Upper lobe of left lung (tissue), 6 donors: ENCODE measurements around the gene FER. TPM values are rescaled to one million over a fixed set of nuclear protein-coding genes. Genes with fewer than 3 reads are reported as not detected.

Experiments used
- ATAC-seq, 2 donors: fragments of 200-7000 bp; cut with Tn5 transposase; one replicate each; pipeline ENCODE4 v1.9.1; 2022; ENCODE audit warnings: mild to moderate bottlenecking in 2 of 2, moderate library complexity in 2 of 2; ENCODE audit not compliant: low FRiP score in 2 of 2
- DNase-seq, 2 donors: peaks; one replicate each; pipeline ENCODE4 v3.0.0-alpha.2; 2019 to 2020
- H3K27ac ChIP-seq, 4 donors: fragments of 200-600 bp; sonication (generic); one replicate each; pipeline ENCODE4 v1.5.1; 2016 to 2019
- H3K27me3 ChIP-seq, 4 donors: fragments of 200-600 bp; sonication (generic); one replicate each; pipeline ENCODE4 v1.5.1; 2017 to 2019
- H3K36me3 ChIP-seq, 4 donors: fragments of 200-600 bp; sonication (generic); one replicate each; pipeline ENCODE4 v1.5.1; 2016 to 2019
- H3K4me1 ChIP-seq, 4 donors: fragments of 200-600 bp; sonication (generic); one replicate each; pipeline ENCODE4 v1.5.1; 2018 to 2019
- H3K4me3 ChIP-seq, 4 donors: fragments of 200-600 bp; sonication (generic); one replicate each; pipeline ENCODE4 v1.5.1; 2017 to 2019; ENCODE audit warnings: mild to moderate bottlenecking in 2 of 4, moderate library complexity in 1 of 4
- H3K9me3 ChIP-seq, 4 donors: fragments of 200-600 bp; sonication (generic); one replicate each; pipeline ENCODE4 v1.5.1; 2018 to 2019
- EP300 ChIP-seq, 4 donors: sonication (generic); formaldehyde crosslinking; IDR thresholded peaks; one replicate each; pipeline ENCODE4 v1.5.1; 2017; ENCODE audit warnings: antibody characterized with exemption in 4 of 4, control low read depth in 2 of 4
- POLR2A ChIP-seq, 4 donors: fragments of 450-650 bp; IDR thresholded peaks; one replicate each; pipeline ENCODE4 v1.5.1; 2016 to 2017; ENCODE audit warnings: antibody characterized with exemption in 4 of 4, mild to moderate bottlenecking in 2 of 4
- POLR2AphosphoS5 ChIP-seq, 2 donors: sonication (generic); formaldehyde crosslinking; IDR thresholded peaks; one replicate each; pipeline ENCODE4 v1.5.1; 2017; ENCODE audit warnings: antibody characterized with exemption in 2 of 2
- WGBS, 2 donors: methylation state at CpG; one replicate each; pipeline ENCODE4 v1.1.5; 2017 to 2018; 5-methylcytosine and 5-hydroxymethylcytosine counted together
- total RNA-seq, 6 donors: library from RNA; depleted of rRNA in 4 of 6; stranded (reverse); fragments of >200 nt in 4 of 6; gene quantifications; one replicate each; pipeline versions ENCODE4 v1.1.0 to v1.2.1, GENCODE V29; 2016 to 2021
- TF ChIP-seq, protein P1 (sequence below), 6 experiments: fragments of 450-650 bp in 4 of 6; fragments of 200-600 bp in 2 of 6; sonication (generic) in 2 of 6; IDR thresholded peaks; one replicate each; pipeline ENCODE4 v1.5.1; 2016 to 2019; ENCODE audit warnings: antibody characterized with exemption in 6 of 6
- donor health status: DM: no; HTN: no; CAD: no; lungs with moderate emphysema.
- donor health status: DM: no; HTN: yes; CAD: no; lungs with severe emphysema.

The FER gene
- total RNA-seq, 6 donors from 2014 or later: 17.6 to 55.5 (median 27.9) TPM

- Histone ChIP-seq H3K27ac (no peak overlapping the region), H3K9me3 (no peaks in the 10 kb centered on the region), H3K27me3 (no peaks in the 10 kb centered on the region), H3K4me3 (no peak overlapping the region), H3K36me3 (peaks cover 0 to 14% (median 0%) of the 10 kb centered on the region in 4 donors), H3K4me1 (no peaks in the 10 kb centered on the region)
- no peak for DNase-seq
- 81 to 90% methylated on average over 2 of the region's 2 CpGs for WGBS, 2 donors
- no peak for ATAC-seq
- no peak for TF ChIP-seq POLR2AphosphoS5 (IDR thresholded peaks at IDR 0.05)
Observed at GRCh38 chr5:108797986-108798385, 50.3 kb downstream of the FER start.

DNA sequence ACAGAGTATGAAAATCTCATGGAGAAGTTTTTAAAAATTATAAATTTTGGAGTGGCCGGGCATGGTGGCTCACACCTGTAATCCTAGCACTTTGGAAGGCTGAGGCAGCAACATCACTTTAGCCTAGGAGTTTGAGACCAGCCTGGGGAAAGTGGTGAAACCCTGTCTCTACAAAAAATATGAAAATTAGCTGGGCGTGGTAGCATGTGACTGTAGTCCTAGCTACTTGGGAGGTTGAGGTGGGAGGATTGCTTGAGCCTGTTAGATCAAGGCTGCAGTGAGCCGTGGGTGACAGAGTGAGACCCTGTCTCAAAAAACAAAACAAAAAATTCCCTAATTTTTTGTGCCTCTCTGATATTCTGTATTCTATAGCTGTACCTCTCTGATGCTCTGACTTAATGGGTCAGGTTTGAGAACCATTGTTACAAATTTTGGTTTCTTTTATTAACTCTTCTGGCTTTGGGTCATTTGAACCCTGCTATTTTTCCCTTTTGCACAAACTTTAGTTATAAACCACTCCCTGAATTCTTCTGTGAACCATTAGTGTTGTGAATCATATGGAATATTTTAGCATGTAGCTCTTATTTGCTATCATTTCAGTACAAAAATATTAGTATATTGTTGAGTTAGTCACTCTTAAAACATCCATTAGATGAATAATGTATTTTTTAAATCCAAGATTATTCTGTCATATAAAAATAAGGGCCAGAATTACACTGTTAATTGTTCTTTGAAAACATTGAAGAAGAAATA, 51.0 kb downstream of the FER start:
- ATAC-seq: no peak
- Histone ChIP-seq H3K36me3 (peaks cover 0 to 14% (median 0%) of the 10 kb centered on the region in 4 donors), H3K27ac (no peak overlapping the region), H3K4me3 (no peak overlapping the region), H3K4me1 (no peaks in the 10 kb centered on the region), H3K27me3 (no peaks in the 10 kb centered on the region), H3K9me3 (peaks cover 4 to 7% (median 5%) of the 10 kb centered on the region in 4 donors)
- TF ChIP-seq EP300 (IDR thresholded peaks at IDR 0.05) (no peak), POLR2A (IDR thresholded peaks at IDR 0.05) (no peak), POLR2AphosphoS5 (IDR thresholded peaks at IDR 0.05) (no peak)
- TF ChIP-seq, protein P1, sequence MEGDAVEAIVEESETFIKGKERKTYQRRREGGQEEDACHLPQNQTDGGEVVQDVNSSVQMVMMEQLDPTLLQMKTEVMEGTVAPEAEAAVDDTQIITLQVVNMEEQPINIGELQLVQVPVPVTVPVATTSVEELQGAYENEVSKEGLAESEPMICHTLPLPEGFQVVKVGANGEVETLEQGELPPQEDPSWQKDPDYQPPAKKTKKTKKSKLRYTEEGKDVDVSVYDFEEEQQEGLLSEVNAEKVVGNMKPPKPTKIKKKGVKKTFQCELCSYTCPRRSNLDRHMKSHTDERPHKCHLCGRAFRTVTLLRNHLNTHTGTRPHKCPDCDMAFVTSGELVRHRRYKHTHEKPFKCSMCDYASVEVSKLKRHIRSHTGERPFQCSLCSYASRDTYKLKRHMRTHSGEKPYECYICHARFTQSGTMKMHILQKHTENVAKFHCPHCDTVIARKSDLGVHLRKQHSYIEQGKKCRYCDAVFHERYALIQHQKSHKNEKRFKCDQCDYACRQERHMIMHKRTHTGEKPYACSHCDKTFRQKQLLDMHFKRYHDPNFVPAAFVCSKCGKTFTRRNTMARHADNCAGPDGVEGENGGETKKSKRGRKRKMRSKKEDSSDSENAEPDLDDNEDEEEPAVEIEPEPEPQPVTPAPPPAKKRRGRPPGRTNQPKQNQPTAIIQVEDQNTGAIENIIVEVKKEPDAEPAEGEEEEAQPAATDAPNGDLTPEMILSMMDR (IDR thresholded peaks at IDR 0.05): no peak
- WGBS, 2 donors: 97% methylated on average over 3 of the region's 3 CpGs
- no peak for DNase-seq

DNA sequence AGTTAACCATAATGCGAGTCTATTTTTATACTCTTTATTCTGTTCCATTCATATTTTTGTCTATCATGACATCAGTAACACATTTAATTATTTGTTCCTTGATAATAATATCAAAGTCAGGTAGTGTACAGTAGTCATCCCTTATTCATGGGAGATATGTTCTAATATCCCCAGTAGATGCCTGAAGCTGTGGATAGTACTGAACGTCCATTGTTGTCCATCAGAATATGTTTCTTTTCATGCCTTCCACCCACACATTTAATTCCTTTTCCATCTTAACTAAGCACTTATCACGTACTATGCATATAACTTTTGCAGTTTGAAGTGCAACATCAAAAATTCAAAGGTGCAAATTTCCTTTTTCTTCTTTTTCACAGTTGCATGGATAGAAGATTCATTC, 53.6 kb downstream of the FER start:
- peaks cover 0 to 14% (median 0%) of the 10 kb centered on the region in 4 donors for H3K36me3 ChIP-seq
- ATAC-seq (no peak), DNase-seq (no peak)
- H3K27ac ChIP-seq: no peak overlapping the region
- peaks cover 4 to 10% (median 6%) of the 10 kb centered on the region in 4 donors for H3K9me3 ChIP-seq
- WGBS, 2 donors: 92% methylated on average over 3 of the region's 3 CpGs
- TF ChIP-seq POLR2A (IDR thresholded peaks at IDR 0.05) (no peak), EP300 (IDR thresholded peaks at IDR 0.05) (no peak), POLR2AphosphoS5 (IDR thresholded peaks at IDR 0.05) (no peak)
- TF ChIP-seq, protein P1 (IDR thresholded peaks at IDR 0.05): no peak
- no peaks in the 10 kb centered on the region for H3K27me3 ChIP-seq
- no peak overlapping the region for H3K4me3 ChIP-seq
- H3K4me1 ChIP-seq: no peaks in the 10 kb centered on the region

DNA sequence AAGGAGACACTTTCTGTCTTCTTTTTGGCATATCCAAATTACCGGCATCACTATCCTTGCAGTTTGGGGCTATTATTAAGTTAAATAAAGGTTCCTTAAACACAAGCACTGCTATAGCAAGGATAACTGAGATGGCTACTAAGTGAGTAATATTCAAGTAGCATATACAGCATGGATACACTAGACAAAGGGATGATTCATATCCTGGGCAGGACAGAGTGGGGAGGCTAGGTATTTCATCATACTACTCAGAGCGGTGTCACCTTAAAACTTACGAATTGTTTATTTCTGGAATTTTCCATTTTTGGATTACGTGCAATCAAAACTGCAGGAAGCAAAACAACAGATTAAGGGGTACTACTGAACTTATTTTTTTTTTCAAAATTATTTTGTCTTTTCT, 54.1 kb downstream of the FER start:
- Histone ChIP-seq H3K9me3 (peaks cover 4 to 10% (median 6%) of the 10 kb centered on the region in 4 donors), H3K27me3 (no peaks in the 10 kb centered on the region), H3K4me3 (no peak overlapping the region), H3K27ac (no peak overlapping the region), H3K4me1 (no peaks in the 10 kb centered on the region), H3K36me3 (peaks cover 0 to 14% (median 0%) of the 10 kb centered on the region in 4 donors)
- no peak for TF ChIP-seq EP300 (IDR thresholded peaks at IDR 0.05)
- no peak for TF ChIP-seq POLR2AphosphoS5 (IDR thresholded peaks at IDR 0.05)
- TF ChIP-seq, protein P1 (IDR thresholded peaks at IDR 0.05): no peak
- no peak for TF ChIP-seq POLR2A (IDR thresholded peaks at IDR 0.05)
- DNase-seq (no peak), ATAC-seq (peak in 1 of 2 donors; percentile 60)
- WGBS, 2 donors: 85 to 86% methylated on average over 4 of the region's 4 CpGs

DNA sequence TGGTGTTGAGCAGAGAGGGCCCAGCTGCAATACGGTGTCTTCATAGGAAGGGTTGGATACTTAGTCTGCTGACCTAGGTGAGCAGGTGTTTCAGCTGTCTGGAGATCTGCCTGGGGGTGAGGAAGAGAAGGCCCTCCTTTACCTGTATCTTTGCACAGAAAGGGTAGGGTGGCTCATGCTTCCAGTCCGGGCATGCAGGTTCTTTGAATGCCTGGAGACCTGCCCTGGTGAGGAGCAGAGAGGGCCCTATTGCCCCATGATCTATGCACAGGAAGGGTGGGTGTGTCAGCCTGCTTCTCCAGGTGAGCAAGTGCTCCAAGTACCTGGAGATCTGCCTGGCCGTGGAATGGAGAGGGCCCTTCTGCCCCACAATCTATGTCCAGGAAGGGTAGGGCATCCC, 63.0 kb downstream of the FER start:
- Histone ChIP-seq H3K36me3 (peaks cover 0 to 3% (median 0%) of the 10 kb centered on the region in 4 donors), H3K4me3 (no peak overlapping the region), H3K4me1 (no peaks in the 10 kb centered on the region), H3K27ac (no peak overlapping the region), H3K27me3 (no peaks in the 10 kb centered on the region), H3K9me3 (no peaks in the 10 kb centered on the region)
- ATAC-seq (peak in 1 of 2 donors; percentile 43), DNase-seq (no peak)
- WGBS, 2 donors: 92% methylated on average over 3 of the region's 3 CpGs; no CpG with 5 or more reads in 1 of the 2 donors
- TF ChIP-seq POLR2AphosphoS5 (IDR thresholded peaks at IDR 0.05) (no peak), EP300 (IDR thresholded peaks at IDR 0.05) (no peak), POLR2A (IDR thresholded peaks at IDR 0.05) (no peak)
- TF ChIP-seq, protein P1 (IDR thresholded peaks at IDR 0.05): no peak
